Fibroblast of villous mesenchyme (primary cell): ENCODE data around the gene RUFY1. TPM values are rescaled to one million over a fixed set of nuclear protein-coding genes. Genes with fewer than 3 reads are reported as not detected.

ENCODE experiments used
- DNase-seq: peaks from one replicate; pipeline ENCODE4 v3.0.0-alpha.2; 2010; ENCODE audit warnings: low read depth
- H3K4me3 ChIP-seq: 2 replicates; pipeline ENCODE4 v1.5.1; 2011; ENCODE audit warnings: low read depth, mild to moderate bottlenecking, low read length
- total RNA-seq: library from RNA; depleted of rRNA; stranded (reverse); fragments of >200 nt; gene quantifications from 2 replicates; pipeline ENCODE4 v1.2.3, GENCODE V29; 2012
- TF ChIP-seq, protein P1 (sequence below): IDR thresholded peaks from 2 replicates; pipeline ENCODE4 v1.5.1; 2012; ENCODE audit warnings: low read depth, mild to moderate bottlenecking, low read length; ENCODE audit not compliant: insufficient read depth

Gene RUFY1
- total RNA-seq, 1 donor = 54.0 TPM

DNA sequence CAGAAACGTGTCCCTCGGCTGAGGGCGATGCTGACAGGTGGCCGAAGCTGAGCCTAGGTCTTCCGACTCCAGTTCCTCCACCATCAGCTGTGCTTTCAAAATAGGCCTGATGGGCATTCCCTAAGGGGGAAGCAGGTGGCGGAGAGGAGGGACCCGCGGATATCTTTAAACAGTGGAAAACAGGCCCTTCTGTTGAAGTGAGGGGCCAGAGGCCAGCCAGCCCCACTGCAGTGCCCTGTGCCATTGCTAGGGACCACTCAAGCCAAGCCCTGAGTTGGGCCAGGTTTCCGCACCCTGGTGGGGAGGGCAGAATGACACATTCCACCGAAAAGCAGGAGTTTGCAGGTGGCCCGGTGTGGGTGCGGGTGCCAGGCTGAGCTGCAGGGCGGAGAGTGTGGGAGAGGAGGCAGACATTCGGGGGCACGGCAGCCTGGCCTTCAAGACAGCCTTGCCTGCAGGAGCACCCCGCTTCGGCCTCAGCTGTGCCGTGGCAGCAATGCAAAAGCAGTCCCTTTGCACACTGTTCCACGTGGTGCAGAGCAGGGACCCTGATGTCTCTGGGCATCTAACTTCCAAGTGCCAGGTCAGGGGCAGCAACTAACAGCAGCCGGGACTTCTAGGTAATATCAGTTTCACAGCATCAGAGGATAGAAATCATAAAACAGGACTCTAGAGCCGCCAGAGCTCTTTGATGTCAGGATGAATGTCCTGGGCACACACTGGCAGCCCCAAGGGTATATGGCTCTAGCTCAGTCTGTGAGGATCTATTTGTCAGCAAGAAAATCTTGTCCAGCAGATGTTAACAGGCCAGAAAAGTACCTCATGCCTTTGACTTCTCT, 55.9 kb downstream of the RUFY1 start:
- TF ChIP-seq, protein P1, sequence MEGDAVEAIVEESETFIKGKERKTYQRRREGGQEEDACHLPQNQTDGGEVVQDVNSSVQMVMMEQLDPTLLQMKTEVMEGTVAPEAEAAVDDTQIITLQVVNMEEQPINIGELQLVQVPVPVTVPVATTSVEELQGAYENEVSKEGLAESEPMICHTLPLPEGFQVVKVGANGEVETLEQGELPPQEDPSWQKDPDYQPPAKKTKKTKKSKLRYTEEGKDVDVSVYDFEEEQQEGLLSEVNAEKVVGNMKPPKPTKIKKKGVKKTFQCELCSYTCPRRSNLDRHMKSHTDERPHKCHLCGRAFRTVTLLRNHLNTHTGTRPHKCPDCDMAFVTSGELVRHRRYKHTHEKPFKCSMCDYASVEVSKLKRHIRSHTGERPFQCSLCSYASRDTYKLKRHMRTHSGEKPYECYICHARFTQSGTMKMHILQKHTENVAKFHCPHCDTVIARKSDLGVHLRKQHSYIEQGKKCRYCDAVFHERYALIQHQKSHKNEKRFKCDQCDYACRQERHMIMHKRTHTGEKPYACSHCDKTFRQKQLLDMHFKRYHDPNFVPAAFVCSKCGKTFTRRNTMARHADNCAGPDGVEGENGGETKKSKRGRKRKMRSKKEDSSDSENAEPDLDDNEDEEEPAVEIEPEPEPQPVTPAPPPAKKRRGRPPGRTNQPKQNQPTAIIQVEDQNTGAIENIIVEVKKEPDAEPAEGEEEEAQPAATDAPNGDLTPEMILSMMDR = no peak
- no peak for DNase-seq
- H3K4me3 ChIP-seq = no peak overlapping the region

GRCh38 chr5:179606910-179607159, 56.5 kb downstream of the RUFY1 start:
- H3K4me3 ChIP-seq = no peak overlapping the region
- DNase-seq = no peak
- TF ChIP-seq, protein P1 = no peak

- no peak overlapping the region for H3K4me3 ChIP-seq
- TF ChIP-seq, protein P1 = no peak
- DNase-seq = no peak
Measured at GRCh38 chr5:179607160-179607931, 57.0 kb downstream of the RUFY1 start.

- DNase-seq = no peak
- TF ChIP-seq, protein P1 = no peak
- H3K4me3 ChIP-seq = no peak overlapping the region
Measured at GRCh38 chr5:179608131-179608581, 57.8 kb downstream of the RUFY1 start.

DNA sequence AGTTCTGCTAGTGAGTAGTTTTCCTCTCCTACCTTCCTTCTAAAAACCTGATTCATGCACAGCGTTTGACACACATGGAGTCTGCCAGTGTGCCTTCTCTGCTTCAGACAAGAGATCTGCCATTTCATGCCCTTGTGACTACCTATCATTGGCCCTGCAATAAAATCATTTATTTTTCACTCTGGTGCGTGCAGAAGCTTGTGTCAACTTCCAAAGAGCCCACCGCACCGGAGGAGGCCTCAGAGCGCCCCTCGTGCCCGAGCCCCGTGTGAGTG, 59.4 kb downstream of the RUFY1 start:
- no peak overlapping the region for H3K4me3 ChIP-seq
- DNase-seq = no peak
- TF ChIP-seq, protein P1 = no peak

DNA sequence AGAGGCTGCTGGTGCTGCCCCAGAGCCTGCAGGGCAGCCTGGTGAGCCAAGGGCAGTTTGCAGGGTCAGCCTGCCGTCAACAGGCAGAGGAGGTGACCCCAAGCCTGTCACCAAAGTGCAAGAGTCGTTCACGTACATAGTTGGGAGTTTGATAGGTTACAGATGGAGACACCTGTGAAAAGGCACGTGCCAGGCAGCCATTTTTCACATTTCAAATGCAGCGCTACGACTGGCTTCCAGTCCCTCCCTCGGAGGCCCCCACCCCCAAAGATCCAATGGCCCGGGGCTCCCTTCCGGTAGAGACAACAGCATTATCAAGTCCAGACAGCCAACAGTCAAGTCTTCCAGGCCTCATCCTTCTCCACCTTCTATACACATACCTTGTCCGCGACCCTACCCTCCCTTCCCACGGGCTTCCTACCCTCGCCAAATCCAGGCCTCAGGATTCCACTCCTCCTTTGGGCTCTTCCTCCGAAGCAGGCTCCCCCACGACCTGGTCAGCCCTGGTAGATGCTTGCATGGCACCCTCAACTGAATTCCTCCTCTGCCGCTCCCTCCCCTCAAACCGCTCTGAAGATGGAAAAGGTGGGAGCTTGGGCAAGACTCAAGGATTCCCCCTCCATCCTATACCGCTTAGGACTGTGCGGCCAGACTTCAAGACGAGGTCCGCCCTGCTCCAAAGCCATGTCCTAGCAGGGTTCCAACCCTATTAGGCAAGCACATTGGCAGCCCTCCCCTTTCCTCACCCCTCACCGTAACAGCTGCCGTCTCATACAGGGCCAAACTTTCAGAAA, 60.0 kb downstream of the RUFY1 start:
- H3K4me3 ChIP-seq = no peak overlapping the region
- no peak for DNase-seq
- TF ChIP-seq, protein P1 = no peak
